Forelimb muscle (tissue), 1 donor: ENCODE data around the gene LARGE2. TPM values are rescaled to one million over a fixed set of nuclear protein-coding genes. Genes with fewer than 3 reads are reported as not detected.

Source experiments
- DNase-seq: peaks from one replicate; pipeline ENCODE4 v3.0.0-alpha.2; 2013; ENCODE audit warnings: low read depth
- polyA plus RNA-seq: library from polyadenylated mRNA; unstranded; fragments of 120-200 nt; gene quantifications from one replicate; pipeline ENCODE4 v1.2.1, GENCODE V29; 2013; ENCODE audit not compliant: insufficient read length

The LARGE2 gene
- polyA plus RNA-seq: 0.30 TPM

- no peak for DNase-seq
Measured at GRCh38 chr11:45922425-45923082, at the start of gene LARGE2. LARGE2 (plus strand) TSS chr11:45922656; CDS start chr11:45922883, 227 bp downstream.

GRCh38 chr11:45876401-45876800, 46.1 kb upstream of the LARGE2 start:
- no peak for DNase-seq

GRCh38 chr11:45877221-45877620, 45.2 kb upstream of the LARGE2 start:
- DNase-seq: no peak

GRCh38 chr11:45877845-45878244, 44.6 kb upstream of the LARGE2 start:
- DNase-seq: no peak

GRCh38 chr11:45879803-45880686, 42.4 kb upstream of the LARGE2 start:
- no peak for DNase-seq

GRCh38 chr11:45880772-45881570, 41.5 kb upstream of the LARGE2 start:
- DNase-seq: no peak

- no peak for DNase-seq
Measured at GRCh38 chr11:45881708-45882368, 40.6 kb upstream of the LARGE2 start.

GRCh38 chr11:45884596-45885185, 37.8 kb upstream of the LARGE2 start:
- DNase-seq: no peak

- DNase-seq: no peak
Measured at GRCh38 chr11:45885274-45885920, 37.1 kb upstream of the LARGE2 start, which contains the start of gene MAPK8IP1. MAPK8IP1 (plus strand) TSS chr11:45885651; CDS start chr11:45885821, 170 bp downstream.

- DNase-seq: no peak
Measured at GRCh38 chr11:45885921-45886721, 36.3 kb upstream of the LARGE2 start.

- DNase-seq: no peak
Measured at GRCh38 chr11:45886816-45887520, 35.5 kb upstream of the LARGE2 start.

- DNase-seq: no peak
Measured at GRCh38 chr11:45887587-45887986, 34.9 kb upstream of the LARGE2 start.

- no peak for DNase-seq
Measured at GRCh38 chr11:45889555-45889954, 32.9 kb upstream of the LARGE2 start.

GRCh38 chr11:45889966-45890365, 32.5 kb upstream of the LARGE2 start:
- DNase-seq: no peak

- DNase-seq: no peak
Measured at GRCh38 chr11:45890886-45891550, 31.4 kb upstream of the LARGE2 start.

GRCh38 chr11:45892856-45893255, 29.6 kb upstream of the LARGE2 start:
- DNase-seq: no peak

- DNase-seq: no peak
Measured at GRCh38 chr11:45894555-45895247, 27.8 kb upstream of the LARGE2 start.
